ENCODE measurements around the gene MORC2.
A peak's percentile ranks its signal among the peaks of the same experiment; 100 is the strongest.

The MORC2 gene

GRCh38 chr22:30884211-30885000, 84.2 kb downstream of the MORC2 start:
- DNase-seq, result no peak

GRCh38 chr22:30883586-30884145, 84.9 kb downstream of the MORC2 start:
- no peak for DNase-seq

GRCh38 chr22:30882974-30883533, 85.5 kb downstream of the MORC2 start:
- DNase-seq, result no peak

GRCh38 chr22:30882184-30882717, 86.3 kb downstream of the MORC2 start:
- DNase-seq, result no peak

GRCh38 chr22:30881361-30882183, 87.0 kb downstream of the MORC2 start:
- DNase-seq, result no peak

GRCh38 chr22:30880847-30881246, 87.7 kb downstream of the MORC2 start:
- no peak for DNase-seq

- no peak for DNase-seq
These were observed 88.4 kb downstream of the MORC2 start for GRCh38 chr22:30880181-30880601.

GRCh38 chr22:30879415-30879797, 89.2 kb downstream of the MORC2 start:
- DNase-seq, result no peak

- DNase-seq, result no peak
These were observed 89.8 kb downstream of the MORC2 start for GRCh38 chr22:30878516-30879414.

- no peak for DNase-seq
These were observed 90.7 kb downstream of the MORC2 start for GRCh38 chr22:30877662-30878515.

GRCh38 chr22:30876915-30877553, 91.5 kb downstream of the MORC2 start:
- DNase-seq, result peak; percentile 27

GRCh38 chr22:30876221-30876751, 92.3 kb downstream of the MORC2 start:
- DNase-seq, result no peak

- DNase-seq, result no peak
These were observed 92.9 kb downstream of the MORC2 start for GRCh38 chr22:30875481-30876215.
